ENCODE results near the gene HDAC1. TPM values are rescaled to one million over a fixed set of nuclear protein-coding genes. Genes with fewer than 3 reads are reported as not detected.

HDAC1 gene
- total RNA-seq, 2 experiments from 2014 or later, result 259 to 263 TPM

DNA sequence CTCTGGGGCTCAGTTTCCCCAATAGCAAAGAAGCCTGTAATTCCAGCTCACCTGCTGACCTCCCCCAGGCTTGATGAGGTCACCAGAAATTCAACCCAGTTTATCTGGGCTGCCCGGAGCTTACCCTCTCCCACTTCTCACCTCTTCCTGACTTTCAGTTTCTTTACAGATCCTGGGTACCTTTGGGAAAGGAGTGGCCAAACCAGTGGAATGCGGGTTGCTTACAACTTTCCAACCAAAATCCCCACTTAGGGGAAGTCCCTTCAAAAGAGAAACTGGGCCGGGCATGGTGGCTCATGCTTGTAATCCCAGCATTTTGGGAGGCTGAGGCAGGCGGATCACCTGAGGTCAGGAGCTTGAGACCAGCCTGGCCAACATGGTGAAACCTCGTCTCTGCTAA lies 50.1 kb downstream of the HDAC1 start:
- POLR2A ChIA-PET, result no interaction called here
- Histone ChIP-seq H3K4me1 (ENCODE audit: insufficient read depth, low read length, poor library complexity, severe bottlenecking) (peaks cover 16% of the 10 kb centered on the region), H3K36me3 (ENCODE audit: insufficient read depth, low read length) (no peaks in the 10 kb centered on the region), H3K27ac (ENCODE audit: low read depth, low read length, poor library complexity, severe bottlenecking) (no peak overlapping the region), H3K4me2 (ENCODE audit: low read length) (no peak overlapping the region), H3K79me2 (ENCODE audit: insufficient read depth, low read depth, low read length) (no peaks in the 10 kb centered on the region), H3K4me3 (ENCODE audit: low read depth, low read length, poor library complexity, severe bottlenecking) (no peak overlapping the region), H3K9me2 (ENCODE audit: insufficient read depth, low read length) (no peaks in the 10 kb centered on the region), H3K9me3 (ENCODE audit: low read length) (no peaks in the 10 kb centered on the region), H4K20me1 (ENCODE audit: insufficient read depth, low read length) (no peaks in the 10 kb centered on the region), H2AFZ (ENCODE audit: low read length) (no peak overlapping the region)
- TF ChIP-seq, protein P1, sequence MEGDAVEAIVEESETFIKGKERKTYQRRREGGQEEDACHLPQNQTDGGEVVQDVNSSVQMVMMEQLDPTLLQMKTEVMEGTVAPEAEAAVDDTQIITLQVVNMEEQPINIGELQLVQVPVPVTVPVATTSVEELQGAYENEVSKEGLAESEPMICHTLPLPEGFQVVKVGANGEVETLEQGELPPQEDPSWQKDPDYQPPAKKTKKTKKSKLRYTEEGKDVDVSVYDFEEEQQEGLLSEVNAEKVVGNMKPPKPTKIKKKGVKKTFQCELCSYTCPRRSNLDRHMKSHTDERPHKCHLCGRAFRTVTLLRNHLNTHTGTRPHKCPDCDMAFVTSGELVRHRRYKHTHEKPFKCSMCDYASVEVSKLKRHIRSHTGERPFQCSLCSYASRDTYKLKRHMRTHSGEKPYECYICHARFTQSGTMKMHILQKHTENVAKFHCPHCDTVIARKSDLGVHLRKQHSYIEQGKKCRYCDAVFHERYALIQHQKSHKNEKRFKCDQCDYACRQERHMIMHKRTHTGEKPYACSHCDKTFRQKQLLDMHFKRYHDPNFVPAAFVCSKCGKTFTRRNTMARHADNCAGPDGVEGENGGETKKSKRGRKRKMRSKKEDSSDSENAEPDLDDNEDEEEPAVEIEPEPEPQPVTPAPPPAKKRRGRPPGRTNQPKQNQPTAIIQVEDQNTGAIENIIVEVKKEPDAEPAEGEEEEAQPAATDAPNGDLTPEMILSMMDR (conservative IDR thresholded peaks at IDR 0.05; ENCODE audit: low read length), result no peak
- no peak for TF ChIP-seq EZH2phosphoT487 (IDR thresholded peaks at IDR 0.05; ENCODE audit: borderline replicate concordance, low read depth, low read length)
- intact Hi-C loops (cut with micrococcal nuclease; ENCODE audit: unreplicated experiment), result no loop called here
- BruUV-seq (replicated peaks), result no TSS peak
- CTCF ChIA-PET (ENCODE audit: unreplicated experiment), result no interaction called here
- DNase-seq (ENCODE audit: low spot score), result no peak

DNA sequence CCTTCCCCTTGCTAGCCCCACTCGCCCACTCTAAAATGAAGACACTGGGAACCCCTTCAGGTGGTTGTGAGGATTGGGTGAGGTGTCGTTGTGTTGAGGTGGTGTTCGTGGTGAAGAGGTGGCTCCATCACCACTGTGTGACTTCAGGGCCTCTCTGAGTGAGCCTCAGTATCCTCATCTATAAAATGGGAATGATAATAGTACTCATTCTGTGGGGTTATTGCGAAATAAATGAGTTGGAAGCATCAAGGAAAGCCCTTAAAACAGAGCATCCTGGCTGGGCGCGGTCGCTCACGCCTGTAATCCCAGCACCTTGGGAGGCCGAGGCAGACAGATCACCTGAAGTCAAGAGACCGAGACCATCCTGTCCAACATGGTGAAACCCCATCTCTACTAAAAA lies 50.8 kb downstream of the HDAC1 start:
- H3K79me2 ChIP-seq (ENCODE audit: insufficient read depth, low read depth, low read length), result no peaks in the 10 kb centered on the region
- no peak overlapping the region for H3K27ac ChIP-seq (ENCODE audit: low read depth, low read length, poor library complexity, severe bottlenecking)
- no TSS peak for BruUV-seq (replicated peaks)
- no peak for DNase-seq (ENCODE audit: low spot score)
- H2AFZ ChIP-seq (ENCODE audit: low read length), result no peak overlapping the region
- H3K9me3 ChIP-seq (ENCODE audit: low read length), result no peaks in the 10 kb centered on the region
- H4K20me1 ChIP-seq (ENCODE audit: insufficient read depth, low read length), result no peaks in the 10 kb centered on the region
- intact Hi-C loops (cut with micrococcal nuclease; ENCODE audit: unreplicated experiment), result no loop called here
- H3K4me1 ChIP-seq (ENCODE audit: insufficient read depth, low read length, poor library complexity, severe bottlenecking), result peaks cover 9% of the 10 kb centered on the region
- no peak overlapping the region for H3K4me3 ChIP-seq (ENCODE audit: low read depth, low read length, poor library complexity, severe bottlenecking)
- ChIA-PET CTCF (ENCODE audit: unreplicated experiment) (interaction anchor here (0.7 kb wide), 1 partner anchor 11 kb away, joined by 3 read pairs; no protein-coding TSS in a partner anchor), POLR2A (no interaction called here)
- no peaks in the 10 kb centered on the region for H3K36me3 ChIP-seq (ENCODE audit: insufficient read depth, low read length)
- H3K9me2 ChIP-seq (ENCODE audit: insufficient read depth, low read length), result no peaks in the 10 kb centered on the region
- no peak overlapping the region for H3K4me2 ChIP-seq (ENCODE audit: low read length)
- no peak for TF ChIP-seq EZH2phosphoT487 (IDR thresholded peaks at IDR 0.05; ENCODE audit: borderline replicate concordance, low read depth, low read length)
- TF ChIP-seq, protein P1 (conservative IDR thresholded peaks at IDR 0.05; ENCODE audit: low read length), result no peak

DNA sequence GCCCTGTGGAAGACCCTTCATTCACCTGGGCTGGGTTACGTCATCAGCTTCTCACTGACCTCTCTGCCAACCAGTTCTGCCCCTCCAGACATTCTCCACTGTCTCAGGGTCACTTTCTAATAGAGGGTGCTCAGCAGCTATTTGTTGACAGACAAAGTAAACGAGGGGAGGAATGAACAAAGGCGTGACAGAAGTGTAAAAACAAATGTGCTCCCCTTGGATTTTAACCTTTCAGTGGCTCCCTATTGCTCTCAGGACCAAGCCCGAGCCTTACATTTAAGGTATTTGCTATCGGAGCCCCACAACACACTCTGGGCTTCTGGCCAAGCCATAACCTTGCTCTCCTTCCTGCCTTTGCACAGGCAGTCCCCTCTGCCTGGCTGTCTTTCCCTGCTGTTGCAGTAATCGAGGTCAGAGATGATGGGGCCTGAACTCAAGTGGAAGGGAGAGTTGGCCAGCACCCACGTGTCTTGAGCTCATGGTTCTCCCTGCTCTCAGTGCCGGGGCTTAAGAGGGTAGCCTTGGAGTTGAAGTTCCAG lies 53.5 kb downstream of the HDAC1 start:
- CTCF ChIA-PET (ENCODE audit: unreplicated experiment), result interaction anchor here (0.8 to 1.4 kb wide), 2 partner anchors 9 to 95 kb away, joined by 3 read pairs; partner anchors contain the start of gene MARCKSL1
- no peak for TF ChIP-seq EZH2phosphoT487 (IDR thresholded peaks at IDR 0.05; ENCODE audit: borderline replicate concordance, low read depth, low read length)
- TF ChIP-seq, protein P1 (conservative IDR thresholded peaks at IDR 0.05; ENCODE audit: low read length), result no peak
- no peaks in the 10 kb centered on the region for H4K20me1 ChIP-seq (ENCODE audit: insufficient read depth, low read length)
- peaks cover 4% of the 10 kb centered on the region; the same call in 1 of the 2 replicates for H3K9me3 ChIP-seq (ENCODE audit: low read length)
- H3K36me3 ChIP-seq (ENCODE audit: insufficient read depth, low read length), result no peaks in the 10 kb centered on the region
- no peaks in the 10 kb centered on the region for H3K9me2 ChIP-seq (ENCODE audit: insufficient read depth, low read length)
- no TSS peak for BruUV-seq (replicated peaks)
- H3K27ac ChIP-seq (ENCODE audit: low read depth, low read length, poor library complexity, severe bottlenecking), result no peak overlapping the region
- H3K79me2 ChIP-seq (ENCODE audit: insufficient read depth, low read depth, low read length), result no peaks in the 10 kb centered on the region
- H3K4me2 ChIP-seq (ENCODE audit: low read length), result no peak overlapping the region
- H3K4me3 ChIP-seq (ENCODE audit: low read depth, low read length, poor library complexity, severe bottlenecking), result no peak overlapping the region
- DNase-seq (ENCODE audit: low spot score), result no peak
- POLR2A ChIA-PET, result interaction anchor here (0.6 kb wide), 1 partner anchor 240 kb away, joined by 3 read pairs; no protein-coding TSS in a partner anchor
- peaks cover 8% of the 10 kb centered on the region for H3K4me1 ChIP-seq (ENCODE audit: insufficient read depth, low read length, poor library complexity, severe bottlenecking)
- intact Hi-C loops (cut with micrococcal nuclease; ENCODE audit: unreplicated experiment), result no loop called here
- no peak overlapping the region for H2AFZ ChIP-seq (ENCODE audit: low read length)
